Upper lobe of left lung (tissue), 6 donors: ENCODE results near the gene BRI3BP. TPM values are rescaled to one million over a fixed set of nuclear protein-coding genes. Genes with fewer than 3 reads are reported as not detected.

Source experiments
- ATAC-seq, 2 donors: fragments of 200-7000 bp; cut with Tn5 transposase; one replicate each; pipeline ENCODE4 v1.9.1; 2022; ENCODE audit warnings: mild to moderate bottlenecking in 2 of 2, moderate library complexity in 2 of 2; ENCODE audit not compliant: low FRiP score in 2 of 2
- DNase-seq, 2 donors: peaks; one replicate each; pipeline ENCODE4 v3.0.0-alpha.2; 2019 to 2020
- H3K27ac ChIP-seq, 4 donors: fragments of 200-600 bp; sonication (generic); one replicate each; pipeline ENCODE4 v1.5.1; 2016 to 2019
- H3K27me3 ChIP-seq, 4 donors: fragments of 200-600 bp; sonication (generic); one replicate each; pipeline ENCODE4 v1.5.1; 2017 to 2019
- H3K36me3 ChIP-seq, 4 donors: fragments of 200-600 bp; sonication (generic); one replicate each; pipeline ENCODE4 v1.5.1; 2016 to 2019
- H3K4me1 ChIP-seq, 4 donors: fragments of 200-600 bp; sonication (generic); one replicate each; pipeline ENCODE4 v1.5.1; 2018 to 2019
- H3K4me3 ChIP-seq, 4 donors: fragments of 200-600 bp; sonication (generic); one replicate each; pipeline ENCODE4 v1.5.1; 2017 to 2019; ENCODE audit warnings: mild to moderate bottlenecking in 2 of 4, moderate library complexity in 1 of 4
- H3K9me3 ChIP-seq, 4 donors: fragments of 200-600 bp; sonication (generic); one replicate each; pipeline ENCODE4 v1.5.1; 2018 to 2019
- CTCF ChIP-seq, 6 experiments: fragments of 450-650 bp in 4 of 6; fragments of 200-600 bp in 2 of 6; sonication (generic) in 2 of 6; IDR thresholded peaks; one replicate each; pipeline ENCODE4 v1.5.1; 2016 to 2019; ENCODE audit warnings: antibody characterized with exemption in 6 of 6
- EP300 ChIP-seq, 4 donors: sonication (generic); formaldehyde crosslinking; IDR thresholded peaks; one replicate each; pipeline ENCODE4 v1.5.1; 2017; ENCODE audit warnings: antibody characterized with exemption in 4 of 4, control low read depth in 2 of 4
- POLR2A ChIP-seq, 4 donors: fragments of 450-650 bp; IDR thresholded peaks; one replicate each; pipeline ENCODE4 v1.5.1; 2016 to 2017; ENCODE audit warnings: antibody characterized with exemption in 4 of 4, mild to moderate bottlenecking in 2 of 4
- POLR2AphosphoS5 ChIP-seq, 2 donors: sonication (generic); formaldehyde crosslinking; IDR thresholded peaks; one replicate each; pipeline ENCODE4 v1.5.1; 2017; ENCODE audit warnings: antibody characterized with exemption in 2 of 2
- WGBS, 2 donors: methylation state at CpG; one replicate each; pipeline ENCODE4 v1.1.5; 2017 to 2018; 5-methylcytosine and 5-hydroxymethylcytosine counted together
- total RNA-seq, 6 donors: library from RNA; depleted of rRNA in 4 of 6; stranded (reverse); fragments of >200 nt in 4 of 6; gene quantifications; one replicate each; pipeline versions ENCODE4 v1.1.0 to v1.2.1, GENCODE V29; 2016 to 2021
- donor health status: DM: no; HTN: no; CAD: no; lungs with moderate emphysema.
- donor health status: DM: no; HTN: yes; CAD: no; lungs with severe emphysema.

Gene BRI3BP
- total RNA-seq, 6 donors from 2014 or later = 3.1 to 8.5 (median 6.7) TPM

- no peak overlapping the region for H3K27ac ChIP-seq
- H3K36me3 ChIP-seq = peaks cover 6 to 90% (median 79%) of the 10 kb centered on the region in 4 donors
- no peak for TF ChIP-seq EP300 (IDR thresholded peaks at IDR 0.05)
- no peak for TF ChIP-seq CTCF (IDR thresholded peaks at IDR 0.05)
- no peak for TF ChIP-seq POLR2A (IDR thresholded peaks at IDR 0.05)
- no peak for TF ChIP-seq POLR2AphosphoS5 (IDR thresholded peaks at IDR 0.05)
- ATAC-seq (no peak), DNase-seq (no peak)
- H3K9me3 ChIP-seq = no peaks in the 10 kb centered on the region
- H3K4me1 ChIP-seq = no peaks in the 10 kb centered on the region
- WGBS, 2 donors = 93 to 97% methylated on average over 22 of the region's 22 CpGs
- no peak overlapping the region for H3K4me3 ChIP-seq
- no peaks in the 10 kb centered on the region for H3K27me3 ChIP-seq
Observed at GRCh38 chr12:124964251-124964650, 29.2 kb upstream of the BRI3BP start.

- H3K36me3 ChIP-seq = peaks cover 2 to 90% (median 76%) of the 10 kb centered on the region in 4 donors
- no peak for DNase-seq
Observed at GRCh38 chr12:124964836-124965462, 28.5 kb upstream of the BRI3BP start.

GRCh38 chr12:124967016-124967739 is 26.3 kb upstream of the BRI3BP start:
- no peaks in the 10 kb centered on the region for H3K4me1 ChIP-seq
- no peaks in the 10 kb centered on the region for H3K9me3 ChIP-seq
- DNase-seq (no peak), ATAC-seq (no peak)
- H3K36me3 ChIP-seq = peaks cover 6 to 94% (median 87%) of the 10 kb centered on the region in 4 donors
- H3K27ac ChIP-seq = no peak overlapping the region
- H3K4me3 ChIP-seq = no peak overlapping the region
- no peak for TF ChIP-seq CTCF (IDR thresholded peaks at IDR 0.05)
- TF ChIP-seq POLR2A (IDR thresholded peaks at IDR 0.05) = no peak
- TF ChIP-seq EP300 (IDR thresholded peaks at IDR 0.05) = no peak
- TF ChIP-seq POLR2AphosphoS5 (IDR thresholded peaks at IDR 0.05) = no peak
- no peaks in the 10 kb centered on the region for H3K27me3 ChIP-seq
- 94 to 97% methylated on average over 6 to 22 of the region's 22 CpGs for WGBS, 2 donors

More at GRCh38 chr12:124964836-124965462, 28.5 kb upstream of the BRI3BP start:
- TF ChIP-seq EP300 (IDR thresholded peaks at IDR 0.05) = no peak
- TF ChIP-seq POLR2AphosphoS5 (IDR thresholded peaks at IDR 0.05) = no peak
- no peak for TF ChIP-seq POLR2A (IDR thresholded peaks at IDR 0.05)
- TF ChIP-seq CTCF (IDR thresholded peaks at IDR 0.05) = no peak
- Histone ChIP-seq H3K27ac (no peak overlapping the region), H3K4me1 (no peaks in the 10 kb centered on the region), H3K4me3 (no peak overlapping the region), H3K9me3 (no peaks in the 10 kb centered on the region), H3K27me3 (no peaks in the 10 kb centered on the region)
- ATAC-seq = peak; percentile 6 to 22
- WGBS, 2 donors = 90 to 100% methylated on average over 2 to 12 of the region's 15 CpGs

GRCh38 chr12:124968656-124969055 is 24.8 kb upstream of the BRI3BP start:
- Histone ChIP-seq H3K4me3 (no peak overlapping the region), H3K36me3 (peaks cover 6 to 92% (median 82%) of the 10 kb centered on the region in 4 donors), H3K9me3 (no peaks in the 10 kb centered on the region), H3K4me1 (no peaks in the 10 kb centered on the region), H3K27ac (no peak overlapping the region), H3K27me3 (no peaks in the 10 kb centered on the region)
- TF ChIP-seq POLR2AphosphoS5 (IDR thresholded peaks at IDR 0.05) (no peak), CTCF (IDR thresholded peaks at IDR 0.05) (no peak), POLR2A (IDR thresholded peaks at IDR 0.05) (no peak), EP300 (IDR thresholded peaks at IDR 0.05) (no peak)
- WGBS, 2 donors = 94 to 97% methylated on average over 12 to 17 of the region's 17 CpGs
- DNase-seq (no peak), ATAC-seq (no peak)
